HepG2 (cell line): ENCODE results near the gene CCNL1. TPM values are rescaled to one million over a fixed set of nuclear protein-coding genes. Genes with fewer than 3 reads are reported as not detected.
A peak's percentile ranks its signal among the peaks of the same experiment; 100 is the strongest.

Experiments used
- CREM ChIP-seq, 2 experiments: sonication (generic) in 1 of 2; formaldehyde crosslinking in 1 of 2; IDR thresholded peaks; 2 replicates each; pipeline versions ENCODE4 v1.4.0 to v1.6.1; 2016 to 2020; ENCODE audit warnings: antibody characterized with exemption in 1 of 2, mild to moderate bottlenecking in 1 of 2, missing genetic modification reagents in 1 of 2
- MED8 ChIP-seq: sonication (generic); formaldehyde crosslinking; IDR thresholded peaks from 2 replicates; pipeline ENCODE4 v1.8.1; 2023; ENCODE audit warnings: mild to moderate bottlenecking, missing genetic modification reagents; ENCODE audit not compliant: insufficient replicate concordance
- MIXL1 ChIP-seq: IDR thresholded peaks from 2 replicates; pipeline ENCODE4 v1.6.1; 2016
- RAD21 ChIP-seq: fragments of 450-650 bp; formaldehyde crosslinking; IDR thresholded peaks from 2 replicates; pipeline ENCODE4 v1.5.0; 2020; ENCODE audit warnings: mild to moderate bottlenecking
- RARG ChIP-seq: sonication (generic); formaldehyde crosslinking; IDR thresholded peaks from 2 replicates; pipeline ENCODE4 v1.4.0; 2020; ENCODE audit warnings: low read depth, mild to moderate bottlenecking, missing genetic modification reagents
- SAP130 ChIP-seq: IDR thresholded peaks from 2 replicates; pipeline ENCODE4 v1.6.1; 2016; ENCODE audit warnings: low read depth
- SMAD9 ChIP-seq: sonication (generic); formaldehyde crosslinking; IDR thresholded peaks from 2 replicates; pipeline ENCODE4 v1.5.1; 2020; ENCODE audit warnings: mild to moderate bottlenecking, missing genetic modification reagents
- SOX13 ChIP-seq, 3 experiments: fragments of 450-650 bp in 1 of 3; sonication (generic) in 1 of 3; formaldehyde crosslinking in 1 of 3; IDR thresholded peaks in 2 of 3; conservative IDR thresholded peaks in 1 of 3; 2 replicates each; pipeline versions ENCODE4 v1.5.0 to v1.6.1; 2016 to 2020; ENCODE audit warnings: antibody characterized with exemption in 1 of 3, mild to moderate bottlenecking in 1 of 3, missing compliant biosample characterization in 1 of 3, missing genetic modification reagents in 1 of 3, moderate library complexity in 1 of 3
- TAF1 ChIP-seq: sonication (generic); formaldehyde crosslinking; IDR thresholded peaks from 2 replicates; pipeline ENCODE4 v1.4.0; 2020; ENCODE audit warnings: missing genetic modification reagents
- TCF7 ChIP-seq: sonication (generic); IDR thresholded peaks from 2 replicates; pipeline ENCODE4 v1.6.1; 2016; ENCODE audit warnings: antibody characterized with exemption, low read depth
- TOE1 ChIP-seq: sonication (generic); formaldehyde crosslinking; IDR thresholded peaks from 2 replicates; pipeline ENCODE4 v1.4.0; 2020; ENCODE audit warnings: mild to moderate bottlenecking, missing genetic modification reagents
- ZC3H4 ChIP-seq: sonication (generic); formaldehyde crosslinking; IDR thresholded peaks from 2 replicates; pipeline ENCODE4 v1.4.0; 2020; ENCODE audit warnings: missing genetic modification reagents, borderline replicate concordance
- ZIK1 ChIP-seq: sonication (generic); formaldehyde crosslinking; IDR thresholded peaks from 2 replicates; pipeline ENCODE4 v1.5.0; 2020; ENCODE audit warnings: mild to moderate bottlenecking, low read depth, missing genetic modification reagents, borderline replicate concordance
- ZNF33A ChIP-seq: sonication (generic); formaldehyde crosslinking; IDR thresholded peaks from 2 replicates; pipeline ENCODE4 v1.5.1; 2020; ENCODE audit warnings: missing genetic modification reagents, mild to moderate bottlenecking, moderate library complexity, borderline replicate concordance
- ZNF564 ChIP-seq: sonication (generic); formaldehyde crosslinking; IDR thresholded peaks from 2 replicates; pipeline ENCODE4 v1.8.1; 2023; ENCODE audit warnings: mild to moderate bottlenecking, missing genetic modification reagents
- ZNF7 ChIP-seq: IDR thresholded peaks from 2 replicates; pipeline ENCODE4 v1.6.1; 2016; ENCODE audit warnings: missing biosample characterization, missing genetic modification reagents
- ZNF713 ChIP-seq: sonication (generic); formaldehyde crosslinking; IDR thresholded peaks from 2 replicates; pipeline ENCODE4 v1.4.0; 2020; ENCODE audit warnings: mild to moderate bottlenecking, missing genetic modification reagents
- ZNF781 ChIP-seq: sonication (generic); formaldehyde crosslinking; IDR thresholded peaks from 2 replicates; pipeline ENCODE4 v1.5.1; 2020; ENCODE audit warnings: borderline replicate concordance, mild to moderate bottlenecking, missing genetic modification reagents; ENCODE audit errors: not compliant biosample characterization
- polyA plus RNA-seq, 8 experiments: library from polyadenylated mRNA; depleted of rRNA in 3 of 8; stranded (reverse) in 7 of 8; unstranded in 1 of 8; fragments of >200 nt; fragmentation: Illumina TruSeq in 4 of 8; extraction: Trizol in 4 of 8; gene quantifications; 2 replicates each; pipeline versions ENCODE4 v1.2.1 to v1.2.3, GENCODE V29; 2011 to 2016; ENCODE audit warnings: low read depth in 4 of 8, missing spikeins in 1 of 8, mixed read lengths in 1 of 8; ENCODE audit not compliant: insufficient read depth in 1 of 8
- total RNA-seq, 5 experiments: library from RNA; depleted of rRNA; stranded (reverse); fragments of >200 nt; fragmentation: Illumina TruSeq; extraction: Trizol; gene quantifications; 2 replicates each; pipeline ENCODE4 v1.2.3, GENCODE V29; 2016; ENCODE audit warnings: low read depth in 1 of 5
- TF ChIP-seq, protein P1 (sequence below): sonication (generic); formaldehyde crosslinking; IDR thresholded peaks from 2 replicates; pipeline ENCODE4 v1.5.1; 2020; ENCODE audit warnings: missing genetic modification reagents, mild to moderate bottlenecking, borderline replicate concordance
- TF ChIP-seq, protein P2 (sequence below): sonication (generic); formaldehyde crosslinking; IDR thresholded peaks from 2 replicates; pipeline ENCODE4 v1.5.0; 2020; ENCODE audit warnings: mild to moderate bottlenecking, missing genetic modification reagents, borderline replicate concordance
- TF ChIP-seq, protein P3 (sequence below): sonication (generic); formaldehyde crosslinking; IDR thresholded peaks from 2 replicates; pipeline ENCODE4 v1.8.0; 2022; ENCODE audit warnings: missing genetic modification reagents, low read depth, mild to moderate bottlenecking, borderline replicate concordance
- TF ChIP-seq, protein P4 (sequence below): sonication (generic); formaldehyde crosslinking; conservative IDR thresholded peaks from 2 replicates; pipeline ENCODE4 v1.4.0; 2020; ENCODE audit warnings: missing genetic modification reagents

CCNL1 gene
- total and polyA plus RNA-seq, 2 of the 13 experiments (the other 11 are each of a cell fraction or from before 2014, with no cell fraction given), result 151 to 303 TPM

DNA sequence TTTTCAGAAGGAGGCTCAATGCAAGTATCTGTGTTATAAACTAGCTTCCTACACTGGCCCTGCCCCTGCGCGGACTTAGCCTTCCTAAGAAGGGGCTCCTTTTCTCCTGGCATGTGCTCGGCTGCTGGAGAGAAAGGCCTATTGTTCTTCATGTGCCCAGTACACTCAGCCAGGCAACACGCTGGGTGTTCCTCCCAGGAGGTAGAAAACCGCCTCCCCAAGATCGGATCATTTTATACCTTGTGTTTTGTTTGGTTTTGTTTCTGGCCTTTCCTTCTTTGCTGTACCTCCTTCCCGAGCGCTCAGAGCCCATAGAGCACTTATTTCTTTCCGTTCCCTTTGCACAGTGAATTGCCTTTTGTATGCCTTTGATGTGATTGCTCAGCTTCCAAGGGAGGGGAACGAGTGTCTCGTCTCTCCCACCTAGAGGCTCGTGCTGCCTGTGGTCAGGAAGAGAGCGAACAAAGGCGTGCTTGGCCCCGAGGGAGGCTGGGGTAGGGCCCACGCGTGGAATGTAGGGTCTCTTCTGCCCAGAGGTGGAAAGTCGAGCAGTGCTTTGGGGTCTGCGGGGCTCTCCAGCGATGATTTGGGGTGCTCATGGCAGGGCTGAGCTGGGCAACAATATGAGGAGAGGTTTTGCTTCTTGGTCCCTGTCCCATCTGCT, 30.0 kb downstream of the CCNL1 start (continued):
- no peak for TF ChIP-seq ZNF33A (CRISPR knock-in tag)
- TF ChIP-seq, protein P1, sequence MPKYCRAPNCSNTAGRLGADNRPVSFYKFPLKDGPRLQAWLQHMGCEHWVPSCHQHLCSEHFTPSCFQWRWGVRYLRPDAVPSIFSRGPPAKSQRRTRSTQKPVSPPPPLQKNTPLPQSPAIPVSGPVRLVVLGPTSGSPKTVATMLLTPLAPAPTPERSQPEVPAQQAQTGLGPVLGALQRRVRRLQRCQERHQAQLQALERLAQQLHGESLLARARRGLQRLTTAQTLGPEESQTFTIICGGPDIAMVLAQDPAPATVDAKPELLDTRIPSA (CRISPR knock-in tag), result no peak
- 0 out of 2 replicates have a peak, but pooled peaks have one; percentile 15 for TF ChIP-seq ZIK1
- TF ChIP-seq CREM (IDR thresholded peaks at IDR 0.05), result no peak
- TF ChIP-seq CREM (CRISPR knock-in tag; IDR thresholded peaks at IDR 0.05), result no peak
- peak; percentile 35; the same call in 1 of the 2 replicates for TF ChIP-seq SOX13 (IDR thresholded peaks at IDR 0.05)
- peak in 1 of 2 experiments; percentile 78; a peak in 2 of 4 replicates for TF ChIP-seq SOX13 (CRISPR knock-in tag; conservative IDR thresholded peaks at IDR 0.05 in 1 of 2, IDR thresholded peaks at IDR 0.05 in 1 of 2)
- no peak for TF ChIP-seq MED8 (CRISPR knock-in tag)
- TF ChIP-seq TCF7, result no peak
- no peak for TF ChIP-seq RARG (CRISPR knock-in tag)
- TF ChIP-seq, protein P2, sequence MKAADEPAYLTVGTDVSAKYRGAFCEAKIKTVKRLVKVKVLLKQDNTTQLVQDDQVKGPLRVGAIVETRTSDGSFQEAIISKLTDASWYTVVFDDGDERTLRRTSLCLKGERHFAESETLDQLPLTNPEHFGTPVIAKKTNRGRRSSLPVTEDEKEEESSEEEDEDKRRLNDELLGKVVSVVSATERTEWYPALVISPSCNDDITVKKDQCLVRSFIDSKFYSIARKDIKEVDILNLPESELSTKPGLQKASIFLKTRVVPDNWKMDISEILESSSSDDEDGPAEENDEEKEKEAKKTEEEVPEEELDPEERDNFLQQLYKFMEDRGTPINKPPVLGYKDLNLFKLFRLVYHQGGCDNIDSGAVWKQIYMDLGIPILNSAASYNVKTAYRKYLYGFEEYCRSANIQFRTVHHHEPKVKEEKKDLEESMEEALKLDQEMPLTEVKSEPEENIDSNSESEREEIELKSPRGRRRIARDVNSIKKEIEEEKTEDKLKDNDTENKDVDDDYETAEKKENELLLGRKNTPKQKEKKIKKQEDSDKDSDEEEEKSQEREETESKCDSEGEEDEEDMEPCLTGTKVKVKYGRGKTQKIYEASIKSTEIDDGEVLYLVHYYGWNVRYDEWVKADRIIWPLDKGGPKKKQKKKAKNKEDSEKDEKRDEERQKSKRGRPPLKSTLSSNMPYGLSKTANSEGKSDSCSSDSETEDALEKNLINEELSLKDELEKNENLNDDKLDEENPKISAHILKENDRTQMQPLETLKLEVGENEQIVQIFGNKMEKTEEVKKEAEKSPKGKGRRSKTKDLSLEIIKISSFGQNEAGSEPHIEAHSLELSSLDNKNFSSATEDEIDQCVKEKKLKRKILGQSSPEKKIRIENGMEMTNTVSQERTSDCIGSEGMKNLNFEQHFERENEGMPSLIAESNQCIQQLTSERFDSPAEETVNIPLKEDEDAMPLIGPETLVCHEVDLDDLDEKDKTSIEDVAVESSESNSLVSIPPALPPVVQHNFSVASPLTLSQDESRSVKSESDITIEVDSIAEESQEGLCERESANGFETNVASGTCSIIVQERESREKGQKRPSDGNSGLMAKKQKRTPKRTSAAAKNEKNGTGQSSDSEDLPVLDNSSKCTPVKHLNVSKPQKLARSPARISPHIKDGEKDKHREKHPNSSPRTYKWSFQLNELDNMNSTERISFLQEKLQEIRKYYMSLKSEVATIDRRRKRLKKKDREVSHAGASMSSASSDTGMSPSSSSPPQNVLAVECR (CRISPR knock-in tag), result 0 out of 2 replicates have a peak, but pooled peaks have one; percentile 57
- 0 out of 2 replicates have a peak, but pooled peaks have one; percentile 13 for TF ChIP-seq SMAD9
- peak; percentile 92 for TF ChIP-seq ZC3H4 (CRISPR knock-in tag)
- peak; percentile 16 for TF ChIP-seq ZNF781 (CRISPR knock-in tag)
- no peak for TF ChIP-seq TOE1
- TF ChIP-seq ZNF564 (CRISPR knock-in tag), result peak; percentile 82; the same call in 1 of the 2 replicates
- TF ChIP-seq RAD21 (CRISPR knock-in tag), result no peak
- no peak for TF ChIP-seq ZNF7 (CRISPR knock-in tag)
- peak; percentile 7; the same call in 1 of the 2 replicates for TF ChIP-seq MIXL1
- no peak for TF ChIP-seq ZNF713 (CRISPR knock-in tag)
- TF ChIP-seq, protein P3, sequence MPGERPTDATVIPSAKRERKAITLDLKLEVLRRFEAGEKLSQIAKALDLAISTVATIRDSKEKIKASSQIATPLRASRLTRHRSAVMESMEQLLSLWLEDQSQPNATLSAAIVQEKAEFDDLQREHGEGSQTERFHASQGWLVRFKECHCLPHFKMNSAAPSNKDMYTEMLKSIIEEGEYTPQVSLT, result no peak
- peak; percentile 61; the same call in 1 of the 2 replicates for TF ChIP-seq TAF1 (CRISPR knock-in tag)
- TF ChIP-seq, protein P4, sequence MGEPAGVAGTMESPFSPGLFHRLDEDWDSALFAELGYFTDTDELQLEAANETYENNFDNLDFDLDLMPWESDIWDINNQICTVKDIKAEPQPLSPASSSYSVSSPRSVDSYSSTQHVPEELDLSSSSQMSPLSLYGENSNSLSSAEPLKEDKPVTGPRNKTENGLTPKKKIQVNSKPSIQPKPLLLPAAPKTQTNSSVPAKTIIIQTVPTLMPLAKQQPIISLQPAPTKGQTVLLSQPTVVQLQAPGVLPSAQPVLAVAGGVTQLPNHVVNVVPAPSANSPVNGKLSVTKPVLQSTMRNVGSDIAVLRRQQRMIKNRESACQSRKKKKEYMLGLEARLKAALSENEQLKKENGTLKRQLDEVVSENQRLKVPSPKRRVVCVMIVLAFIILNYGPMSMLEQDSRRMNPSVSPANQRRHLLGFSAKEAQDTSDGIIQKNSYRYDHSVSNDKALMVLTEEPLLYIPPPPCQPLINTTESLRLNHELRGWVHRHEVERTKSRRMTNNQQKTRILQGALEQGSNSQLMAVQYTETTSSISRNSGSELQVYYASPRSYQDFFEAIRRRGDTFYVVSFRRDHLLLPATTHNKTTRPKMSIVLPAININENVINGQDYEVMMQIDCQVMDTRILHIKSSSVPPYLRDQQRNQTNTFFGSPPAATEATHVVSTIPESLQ (CRISPR knock-in tag), result no peak
- TF ChIP-seq SAP130, result peak; percentile 44; the same call in 1 of the 2 replicates
